C4-2B (cell line): ENCODE results near the gene IGLL5.

Experiments used
- H3K27ac ChIP-seq: fragments of 450-650 bp; 2 replicates; pipeline ENCODE4 v1.5.1; 2017
- CTCF ChIP-seq: fragments of 450-650 bp; conservative IDR thresholded peaks from 2 replicates; pipeline ENCODE4 v1.5.1; 2017; ENCODE audit warnings: mild to moderate bottlenecking
- ZFX ChIP-seq: fragments of 450-650 bp; IDR thresholded peaks from 2 replicates; pipeline ENCODE4 v1.6.1; 2017

The IGLL5 gene

GRCh38 chr22:22936180-22936914 is 48.7 kb downstream of the IGLL5 start:
- TF ChIP-seq ZFX: no peak
- no peak for TF ChIP-seq CTCF
- H3K27ac ChIP-seq: peak overlapping the region; percentile 8; the same call in 1 of the 2 replicates

- peak overlapping the region; percentile 18; the same call in 1 of the 2 replicates for H3K27ac ChIP-seq
- TF ChIP-seq CTCF (no peak), ZFX (no peak)
These were observed 49.5 kb downstream of the IGLL5 start for GRCh38 chr22:22936915-22937656.

GRCh38 chr22:22937894-22938480 is 50.4 kb downstream of the IGLL5 start:
- H3K27ac ChIP-seq: peak overlapping the region; percentile 96
- no peak for TF ChIP-seq CTCF
- no peak for TF ChIP-seq ZFX

- TF ChIP-seq ZFX (0 out of 2 replicates have a peak, but pooled peaks have one; percentile 17), CTCF (no peak)
- peak overlapping the region; percentile 96 for H3K27ac ChIP-seq
These were observed 51.3 kb downstream of the IGLL5 start for GRCh38 chr22:22938672-22939587.

GRCh38 chr22:22939588-22940368 is 52.2 kb downstream of the IGLL5 start:
- TF ChIP-seq CTCF (no peak), ZFX (no peak)

GRCh38 chr22:22940961-22941605 is 53.5 kb downstream of the IGLL5 start:
- H3K27ac ChIP-seq: peak overlapping the region; percentile 96
- TF ChIP-seq CTCF: no peak
- no peak for TF ChIP-seq ZFX

More at GRCh38 chr22:22939588-22940368, 52.2 kb downstream of the IGLL5 start:
- H3K27ac ChIP-seq: peak overlapping the region; percentile 96
